GM10266 (cell line): ENCODE results near the gene ESRP2.

Experiments used
- DNase-seq: peaks from one replicate; pipeline ENCODE4 v3.0.0; 2012; ENCODE audit errors: extremely low spot score
- TF ChIP-seq, protein P1 (sequence below): IDR thresholded peaks from 2 replicates; pipeline ENCODE4 v1.5.1; 2012; ENCODE audit warnings: mild to moderate bottlenecking, low read depth; ENCODE audit not compliant: control insufficient read depth, insufficient read depth; ENCODE audit errors: missing control alignments

The ESRP2 gene

DNA sequence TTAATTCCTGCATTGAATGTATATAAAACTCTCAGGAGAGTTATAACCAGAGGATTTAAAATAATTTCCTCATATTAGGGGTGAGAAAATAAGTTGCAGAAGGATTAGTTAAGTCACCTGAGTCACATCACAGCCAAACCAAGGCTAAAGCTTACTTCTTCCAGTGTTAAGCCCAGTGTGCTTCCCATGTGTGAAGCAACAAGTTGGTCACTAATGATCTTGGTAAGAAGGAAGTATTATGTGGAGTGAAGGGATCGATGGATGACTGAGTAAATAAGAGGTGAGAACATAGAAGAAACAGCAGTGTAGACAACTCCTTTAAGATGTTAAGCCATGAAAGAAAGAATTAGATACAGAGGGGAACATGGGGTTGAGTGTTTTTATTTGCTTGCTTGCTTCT, 20.6 kb downstream of the ESRP2 start:
- TF ChIP-seq, protein P1, sequence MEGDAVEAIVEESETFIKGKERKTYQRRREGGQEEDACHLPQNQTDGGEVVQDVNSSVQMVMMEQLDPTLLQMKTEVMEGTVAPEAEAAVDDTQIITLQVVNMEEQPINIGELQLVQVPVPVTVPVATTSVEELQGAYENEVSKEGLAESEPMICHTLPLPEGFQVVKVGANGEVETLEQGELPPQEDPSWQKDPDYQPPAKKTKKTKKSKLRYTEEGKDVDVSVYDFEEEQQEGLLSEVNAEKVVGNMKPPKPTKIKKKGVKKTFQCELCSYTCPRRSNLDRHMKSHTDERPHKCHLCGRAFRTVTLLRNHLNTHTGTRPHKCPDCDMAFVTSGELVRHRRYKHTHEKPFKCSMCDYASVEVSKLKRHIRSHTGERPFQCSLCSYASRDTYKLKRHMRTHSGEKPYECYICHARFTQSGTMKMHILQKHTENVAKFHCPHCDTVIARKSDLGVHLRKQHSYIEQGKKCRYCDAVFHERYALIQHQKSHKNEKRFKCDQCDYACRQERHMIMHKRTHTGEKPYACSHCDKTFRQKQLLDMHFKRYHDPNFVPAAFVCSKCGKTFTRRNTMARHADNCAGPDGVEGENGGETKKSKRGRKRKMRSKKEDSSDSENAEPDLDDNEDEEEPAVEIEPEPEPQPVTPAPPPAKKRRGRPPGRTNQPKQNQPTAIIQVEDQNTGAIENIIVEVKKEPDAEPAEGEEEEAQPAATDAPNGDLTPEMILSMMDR, result no peak
- DNase-seq, result no peak

DNA sequence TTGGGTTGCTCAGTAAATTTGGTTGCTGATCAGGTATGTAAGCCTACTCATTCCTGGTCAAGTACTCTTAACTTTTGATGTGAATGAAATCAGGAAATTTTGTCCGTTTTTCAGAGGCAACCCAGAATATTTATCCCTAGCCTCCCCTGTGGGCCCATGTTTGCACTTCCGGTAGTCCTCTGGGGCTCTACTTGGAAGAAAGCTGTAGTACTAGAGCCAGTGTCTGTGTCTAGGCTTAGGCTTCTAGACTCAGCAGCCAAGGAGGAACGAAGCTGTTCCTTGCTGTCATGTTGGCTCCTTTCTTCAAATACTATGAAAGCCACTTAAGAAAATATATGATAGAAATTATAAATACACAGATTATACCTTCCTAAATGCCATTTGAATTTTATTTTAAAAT, 21.2 kb downstream of the ESRP2 start:
- TF ChIP-seq, protein P1, result no peak
- no peak for DNase-seq

DNA sequence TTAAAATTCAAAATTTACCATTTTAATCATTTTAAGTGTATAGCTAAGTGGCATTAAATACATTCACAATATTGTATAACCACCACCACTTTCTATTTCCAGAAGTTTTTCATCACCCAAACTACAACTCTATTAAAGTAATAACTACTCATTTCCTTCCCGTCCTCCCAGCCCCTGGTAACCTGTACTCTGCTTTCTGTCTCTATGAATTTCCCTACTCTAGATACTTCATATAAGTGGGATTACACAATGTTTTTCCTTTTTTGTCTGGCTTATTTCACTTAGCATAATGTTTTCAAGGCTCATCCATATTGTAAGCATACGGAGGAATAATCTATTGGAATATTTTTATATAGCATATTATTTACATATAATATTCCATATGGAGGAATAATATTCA, 29.7 kb downstream of the ESRP2 start:
- TF ChIP-seq, protein P1, result no peak
- DNase-seq, result no peak

DNA sequence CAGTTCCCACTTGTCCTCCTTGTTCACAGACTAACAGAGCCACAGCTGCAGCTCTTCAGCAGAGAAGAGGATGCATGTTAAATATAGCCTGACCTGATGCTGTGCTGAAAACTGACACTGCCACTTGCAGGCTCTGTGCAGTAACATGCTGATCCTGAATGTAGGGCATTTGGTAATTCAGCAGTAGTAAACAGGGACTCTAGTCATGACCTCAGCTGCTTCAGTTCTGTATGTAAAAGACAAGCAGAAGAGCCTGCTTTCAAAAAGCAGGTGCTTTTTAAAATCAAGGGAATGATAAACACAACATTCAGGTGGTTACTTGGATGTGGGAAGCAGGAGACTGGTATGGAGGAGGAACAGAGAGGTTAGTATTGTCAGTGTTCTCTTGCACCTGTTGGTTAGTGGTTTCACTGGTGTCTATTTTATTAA, 33.8 kb downstream of the ESRP2 start:
- DNase-seq, result no peak
- TF ChIP-seq, protein P1, result peak; percentile 4

DNA sequence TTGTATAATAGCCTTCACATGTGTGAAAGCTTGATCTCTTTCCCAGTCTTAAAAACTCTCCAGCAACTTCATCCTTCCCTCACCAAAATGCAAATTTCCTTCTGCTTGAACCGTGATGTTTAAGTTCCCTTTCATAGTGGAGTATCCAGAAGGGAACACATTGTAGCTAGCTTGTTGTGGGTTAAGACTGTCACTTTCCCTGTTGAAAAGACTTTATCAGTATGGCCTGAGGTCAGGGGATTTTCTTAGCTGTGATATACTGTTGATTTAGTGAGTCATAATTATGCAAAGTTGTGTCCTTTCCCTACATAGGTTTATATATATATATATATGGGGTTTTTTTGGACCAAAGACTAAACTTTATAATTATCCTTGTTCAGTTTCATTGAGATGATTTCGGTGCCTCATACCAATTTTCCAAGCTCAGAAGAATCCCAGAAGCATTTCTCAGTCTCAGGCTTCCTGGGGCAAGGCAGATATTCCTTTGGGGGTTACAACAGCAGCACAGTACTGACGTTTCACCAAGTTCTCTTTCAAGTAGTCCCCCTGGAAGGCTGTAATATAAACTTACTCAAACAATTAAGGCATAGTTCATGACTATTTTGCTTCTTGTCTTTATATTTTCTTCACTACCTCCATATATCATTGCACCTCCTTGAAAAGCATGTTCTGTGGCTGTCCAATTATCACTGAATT, 35.7 kb downstream of the ESRP2 start:
- TF ChIP-seq, protein P1, result no peak
- no peak for DNase-seq

DNA sequence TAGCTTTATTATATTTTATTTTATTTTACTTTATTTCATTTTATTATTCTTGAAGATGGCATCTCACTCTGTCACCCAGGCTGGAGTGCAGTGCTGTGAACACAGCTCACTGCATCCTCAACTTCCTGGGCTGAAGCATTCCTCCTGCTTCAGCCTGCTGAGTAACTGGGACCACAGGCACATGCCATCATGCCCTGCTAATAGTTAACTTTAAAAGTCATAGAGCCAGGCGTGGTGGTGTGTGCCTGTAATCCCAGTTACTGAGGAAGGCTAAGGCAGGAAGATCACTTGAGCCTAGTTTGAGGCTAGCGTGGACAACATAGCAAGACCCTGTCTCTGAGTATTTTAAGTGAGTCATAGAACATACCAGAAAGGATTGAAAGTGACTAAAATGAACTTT, 38.7 kb downstream of the ESRP2 start:
- no peak for DNase-seq
- TF ChIP-seq, protein P1, result no peak

DNA sequence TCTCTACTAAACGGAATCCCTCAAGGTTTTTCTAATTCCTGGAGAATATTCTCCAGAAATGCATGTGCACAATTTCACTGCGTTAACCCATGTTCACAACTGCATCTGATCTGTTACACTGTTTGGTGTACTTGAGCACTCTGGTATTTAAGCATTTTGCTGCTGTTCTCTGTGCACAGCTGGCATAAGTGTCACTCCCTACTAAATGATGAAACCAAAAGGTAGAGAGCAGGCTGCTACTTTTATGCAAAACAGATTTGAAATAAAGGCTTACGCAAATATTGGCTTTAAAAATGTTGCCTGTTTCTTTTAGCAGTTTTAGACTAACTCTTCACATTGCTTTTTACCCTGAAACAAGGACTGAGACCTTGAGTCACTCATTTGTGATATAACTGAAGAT, 41.7 kb downstream of the ESRP2 start:
- no peak for DNase-seq
- TF ChIP-seq, protein P1, result no peak
